ENCODE results near the gene SMARCE1.

The SMARCE1 gene

GRCh38 chr17:40645291-40645690, 2.3 kb downstream of the SMARCE1 start:
- DNase-seq, result no peak

DNA sequence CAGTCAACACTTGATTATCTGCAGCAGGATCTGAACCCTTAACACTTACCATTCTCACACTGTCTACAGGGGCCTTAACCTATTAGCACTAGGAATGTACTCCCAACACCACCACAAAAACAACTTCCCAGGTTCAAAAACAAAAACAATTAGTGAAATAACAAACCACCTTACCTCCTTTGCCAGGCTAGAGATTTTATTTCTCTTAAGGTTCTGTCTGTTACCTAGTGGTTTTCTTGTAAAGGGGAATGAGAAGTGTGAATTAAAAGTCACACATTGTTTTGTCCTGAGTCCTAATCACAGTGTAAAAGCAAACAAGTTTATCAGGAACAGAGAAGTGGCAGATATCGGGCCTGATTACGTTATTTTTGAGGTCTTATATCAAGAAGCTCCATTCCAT, 9.7 kb downstream of the SMARCE1 start:
- no peak for DNase-seq

GRCh38 chr17:40633871-40634270, 13.7 kb downstream of the SMARCE1 start:
- DNase-seq, result no peak

DNA sequence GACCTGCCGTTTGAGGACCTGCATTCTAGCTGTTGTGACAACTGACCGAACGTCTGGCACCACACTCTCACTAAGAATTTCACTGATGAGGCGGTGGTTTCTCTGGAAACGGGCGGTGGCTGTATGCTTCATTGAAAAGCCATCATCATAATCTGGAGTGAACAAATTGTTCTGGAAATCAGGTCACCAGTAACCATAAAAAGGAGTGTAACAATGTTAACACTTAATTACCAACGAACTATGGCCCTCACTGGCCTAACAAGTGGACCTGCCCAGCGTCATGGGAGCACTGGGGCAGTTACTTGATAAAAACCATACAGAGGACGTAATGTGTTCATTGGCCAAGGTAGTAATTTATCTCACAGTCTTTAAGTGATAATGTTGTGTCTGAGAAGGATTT, 15.4 kb downstream of the SMARCE1 start:
- no peak for DNase-seq

GRCh38 chr17:40629842-40630241, 17.8 kb downstream of the SMARCE1 start:
- DNase-seq, result no peak

GRCh38 chr17:40625311-40625710, 22.3 kb downstream of the SMARCE1 start:
- no peak for DNase-seq

DNA sequence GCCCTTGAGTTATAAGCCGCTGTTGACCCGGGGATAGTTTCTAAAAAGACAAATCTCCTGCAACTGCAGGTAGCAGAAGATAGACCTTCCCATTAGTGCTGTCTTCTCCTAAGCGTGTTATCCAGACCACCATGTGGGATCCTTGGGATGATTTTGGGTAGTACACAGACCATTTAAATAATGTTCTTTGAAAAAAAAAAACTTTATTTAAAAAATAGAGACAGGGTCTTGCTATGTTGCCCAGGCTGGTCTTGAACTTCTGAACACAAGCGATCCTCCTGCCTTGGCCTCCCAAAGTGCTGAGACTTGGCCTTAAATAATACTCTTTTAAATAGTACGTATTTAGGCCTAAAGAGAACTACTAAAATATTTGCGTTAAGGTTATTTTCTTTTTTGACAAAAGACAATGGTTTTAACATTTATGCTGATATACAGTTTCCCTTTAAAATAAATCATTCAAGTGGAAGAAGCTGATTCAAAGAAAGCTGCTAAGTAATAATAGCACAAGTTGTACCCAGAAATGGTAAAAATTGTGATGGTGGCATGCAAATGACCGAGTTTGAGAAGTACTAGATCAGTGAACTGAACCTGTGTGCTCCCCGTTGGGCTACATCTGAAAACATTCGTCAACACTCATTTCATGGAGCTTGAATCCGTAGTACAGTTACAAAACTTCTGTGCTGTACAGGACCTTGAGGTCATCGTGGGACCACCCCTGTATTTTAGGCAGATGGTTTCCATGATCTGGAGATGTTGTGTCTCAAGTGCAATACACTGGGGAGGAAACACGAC, 24.0 kb downstream of the SMARCE1 start:
- no peak for DNase-seq

- DNase-seq, result no peak
Observed at GRCh38 chr17:40622509-40622928, 25.1 kb downstream of the SMARCE1 start.

- no peak for DNase-seq
Observed at GRCh38 chr17:40621578-40621977, 26.0 kb downstream of the SMARCE1 start.

GRCh38 chr17:40621019-40621418, 26.6 kb downstream of the SMARCE1 start:
- DNase-seq, result no peak

DNA sequence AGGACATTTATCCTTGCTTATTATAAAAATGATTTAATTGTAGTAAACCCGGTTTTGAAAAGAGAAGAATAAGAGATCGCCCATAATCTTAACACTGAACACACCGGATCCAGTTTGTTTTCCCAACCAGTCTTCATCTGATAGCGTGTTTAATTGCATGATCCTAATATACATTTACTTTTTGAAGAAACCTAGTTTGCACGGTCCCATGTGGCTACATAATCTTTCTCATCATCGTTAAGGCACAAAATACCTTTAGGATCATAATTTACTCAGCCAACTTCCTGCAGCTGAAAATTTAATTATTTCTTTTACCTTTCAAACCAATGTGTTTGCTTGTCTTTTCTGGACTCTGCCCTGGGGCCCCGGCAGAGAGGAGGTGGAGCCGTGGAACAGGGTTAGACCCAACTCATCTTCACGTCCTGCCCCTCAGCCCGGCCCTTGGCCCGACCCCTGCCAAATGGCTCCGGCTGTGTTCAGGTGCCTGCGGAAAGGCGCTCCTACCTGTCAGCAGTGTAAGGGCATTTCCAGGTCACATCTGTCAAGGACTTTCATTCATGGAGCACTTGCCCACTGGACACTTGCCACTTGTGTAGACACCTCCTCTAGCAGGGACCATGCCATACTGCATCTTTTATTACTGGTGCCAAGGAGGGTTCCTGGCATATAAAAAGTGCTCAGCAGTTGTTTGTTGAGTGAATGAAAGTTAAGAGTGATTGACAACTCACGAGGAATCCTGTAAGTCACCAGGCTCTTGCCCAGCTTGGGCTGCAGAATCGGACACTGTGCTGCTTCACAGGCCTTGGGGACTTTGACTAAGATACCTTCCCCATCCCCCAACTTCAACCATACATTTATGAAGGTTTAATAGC, 28.6 kb downstream of the SMARCE1 start:
- DNase-seq, result no peak

GRCh38 chr17:40617678-40618240, 29.9 kb downstream of the SMARCE1 start:
- DNase-seq, result no peak

GRCh38 chr17:40616592-40616991, 31.0 kb downstream of the SMARCE1 start:
- DNase-seq, result no peak

DNA sequence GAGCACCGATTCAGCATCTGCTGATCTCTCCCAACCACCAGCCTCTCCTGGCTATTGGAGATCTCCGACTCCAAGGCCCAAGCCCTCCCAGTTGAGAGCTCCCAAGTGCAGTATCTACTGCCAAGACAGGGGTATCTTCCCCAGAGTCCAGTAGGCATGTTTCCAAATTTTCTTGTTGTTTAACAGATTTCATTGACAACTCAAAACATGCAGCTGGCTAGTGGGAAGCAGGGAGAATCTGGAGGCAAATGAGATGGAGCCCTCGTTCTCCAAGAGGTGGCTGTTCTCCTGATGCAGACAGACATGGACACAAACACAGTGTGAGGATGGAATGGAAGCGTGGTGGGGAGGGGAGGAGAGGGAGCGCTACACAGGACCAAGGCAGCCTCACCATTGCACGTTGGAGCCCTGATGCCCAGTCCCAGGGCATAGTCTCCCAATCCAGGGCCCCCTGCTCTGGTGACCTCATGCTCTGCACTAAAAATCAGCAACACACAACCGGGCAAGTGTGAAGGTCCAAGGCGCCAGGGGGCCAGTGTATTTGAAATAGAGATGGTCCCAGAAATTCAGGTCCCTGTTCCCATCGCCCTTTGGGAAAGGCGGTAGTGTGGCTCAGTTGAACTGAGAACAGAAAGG, 31.7 kb downstream of the SMARCE1 start:
- no peak for DNase-seq

- peak; percentile 53 to 61 for DNase-seq
Observed at GRCh38 chr17:40615068-40615840, 32.4 kb downstream of the SMARCE1 start.

- no peak for DNase-seq
Observed at GRCh38 chr17:40614431-40615067, 33.1 kb downstream of the SMARCE1 start.

- no peak for DNase-seq
Observed at GRCh38 chr17:40613467-40614154, 34.0 kb downstream of the SMARCE1 start.

DNA sequence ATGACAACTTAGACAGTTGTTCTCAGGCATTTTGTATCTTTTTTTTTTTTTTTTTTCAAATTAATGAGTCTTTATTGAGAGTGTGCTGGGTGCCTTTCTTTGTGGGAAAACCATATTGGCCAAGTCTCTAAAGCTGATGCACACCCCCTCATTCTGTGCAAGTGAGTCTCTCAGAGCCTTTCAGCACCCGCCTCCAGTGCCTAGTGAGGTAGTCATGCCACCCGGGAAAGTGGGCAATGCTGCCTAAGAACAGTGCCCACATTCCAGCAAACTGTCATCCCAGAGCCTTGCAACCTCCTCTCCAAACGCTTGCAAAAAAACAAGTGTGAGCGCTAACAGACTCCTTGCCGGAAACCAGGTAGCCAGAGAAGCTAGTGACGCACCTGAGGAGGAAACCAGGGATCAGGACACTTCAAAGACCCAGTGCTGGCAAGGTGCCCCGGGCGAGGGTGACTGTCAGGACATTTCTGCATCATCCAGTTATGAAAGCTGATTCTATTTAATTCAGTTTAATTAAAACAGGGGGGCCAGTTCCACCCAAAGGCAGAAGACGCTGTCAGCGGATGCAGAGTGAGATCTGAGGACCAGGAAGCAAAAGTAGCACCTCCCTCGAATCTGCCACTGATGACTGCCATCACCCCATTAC, 34.9 kb downstream of the SMARCE1 start:
- DNase-seq, result no peak

GRCh38 chr17:40611840-40612474, 35.7 kb downstream of the SMARCE1 start:
- DNase-seq, result no peak

DNA sequence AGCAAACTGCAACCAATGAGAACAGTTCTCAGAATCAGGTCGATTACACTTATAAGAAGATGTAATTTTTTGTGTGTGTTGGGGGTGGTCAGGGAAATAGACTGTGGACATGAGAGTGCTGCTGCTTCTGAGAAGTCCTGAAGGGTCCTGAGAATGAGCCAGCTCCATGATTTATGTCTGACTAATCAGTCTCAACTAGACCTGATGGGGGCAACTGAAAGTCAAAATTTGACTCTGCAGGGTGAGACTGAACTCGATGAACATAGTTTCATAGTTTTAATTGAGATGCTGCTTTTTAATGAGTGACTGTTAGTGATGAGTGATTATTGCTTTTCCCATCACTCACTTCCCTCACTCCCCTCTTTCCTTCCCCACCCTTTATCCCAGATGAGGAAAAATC, 37.3 kb downstream of the SMARCE1 start:
- DNase-seq, result no peak
